Tibial nerve (tissue), 4 donors: Measurements from ENCODE around the gene PLEKHA3. TPM values are rescaled to one million over a fixed set of nuclear protein-coding genes. Genes with fewer than 3 reads are reported as not detected.
A peak's percentile ranks its signal among the peaks of the same experiment; 100 is the strongest.

Experiments used
- DNase-seq, 2 donors: peaks; one replicate each; pipeline ENCODE4 v3.0.0-alpha.2; 2019; ENCODE audit warnings: low spot score in 2 of 2
- H3K27ac ChIP-seq, 4 donors: fragments of 200-600 bp; sonication (generic) in 3 of 4; one replicate each; pipeline ENCODE4 v1.5.1; 2017 to 2019; ENCODE audit warnings: mild to moderate bottlenecking in 1 of 4
- H3K27me3 ChIP-seq, 2 donors: fragments of 200-600 bp; sonication (generic) in 1 of 2; one replicate each; pipeline versions ENCODE4 v1.5.1 to v1.6.0; 2017 to 2019
- H3K36me3 ChIP-seq, 3 donors: fragments of 200-600 bp; sonication (generic); one replicate each; pipeline ENCODE4 v1.5.1; 2018 to 2019
- H3K4me1 ChIP-seq, 4 donors: fragments of 200-600 bp; sonication (generic) in 3 of 4; one replicate each; pipeline ENCODE4 v1.5.1; 2017 to 2019
- H3K4me3 ChIP-seq, 4 donors: fragments of 200-600 bp; sonication (generic) in 3 of 4; one replicate each; pipeline ENCODE4 v1.5.1; 2017 to 2019; ENCODE audit warnings: mild to moderate bottlenecking in 1 of 4, moderate library complexity in 1 of 4
- H3K9me3 ChIP-seq, 4 donors: fragments of 200-600 bp; sonication (generic) in 3 of 4; one replicate each; pipeline ENCODE4 v1.5.1; 2017 to 2019
- CTCF ChIP-seq, 5 experiments: fragments of 200-600 bp in 3 of 5; fragments of 450-650 bp in 2 of 5; sonication (generic) in 3 of 5; IDR thresholded peaks; one replicate each; pipeline ENCODE4 v1.5.1; 2016 to 2019; ENCODE audit warnings: antibody characterized with exemption in 5 of 5, mild to moderate bottlenecking in 3 of 5, moderate library complexity in 2 of 5
- EP300 ChIP-seq, 2 donors: sonication (generic); formaldehyde crosslinking; IDR thresholded peaks; one replicate each; pipeline ENCODE4 v1.6.1; 2017; ENCODE audit warnings: antibody characterized with exemption in 2 of 2, mild to moderate bottlenecking in 1 of 2
- POLR2A ChIP-seq, 2 donors: fragments of 450-650 bp; IDR thresholded peaks; one replicate each; pipeline ENCODE4 v1.6.1; 2017; ENCODE audit warnings: antibody characterized with exemption in 2 of 2, mild to moderate bottlenecking in 2 of 2, moderate library complexity in 2 of 2
- WGBS, 2 donors: methylation state at CpG; one replicate each; pipeline ENCODE4 v1.1.5; 2018; 5-methylcytosine and 5-hydroxymethylcytosine counted together
- total RNA-seq, 4 donors: library from RNA; depleted of rRNA; stranded (reverse); fragments of >200 nt; gene quantifications; one replicate each; pipeline ENCODE4 v1.1.0, GENCODE V29; 2016

The PLEKHA3 gene
- total RNA-seq, 4 donors from 2014 or later: 7.2 to 14.4 (median 10.4) TPM

- no peaks in the 10 kb centered on the region for H3K27me3 ChIP-seq
- no peak overlapping the region for H3K4me3 ChIP-seq
- DNase-seq: no peak
- H3K4me1 ChIP-seq: no peaks in the 10 kb centered on the region
- no peak for TF ChIP-seq EP300 (IDR thresholded peaks at IDR 0.05)
- TF ChIP-seq CTCF (IDR thresholded peaks at IDR 0.05): no peak
- no peak for TF ChIP-seq POLR2A (IDR thresholded peaks at IDR 0.05)
- H3K27ac ChIP-seq: no peak overlapping the region
- H3K9me3 ChIP-seq: no peaks in the 10 kb centered on the region
- peaks cover 0 to 90% (median 1%) of the 10 kb centered on the region in 3 donors for H3K36me3 ChIP-seq
- WGBS, 2 donors: 96 to 97% methylated on average over 3 of the region's 3 CpGs
Measured at GRCh38 chr2:178499640-178500039, 19.4 kb downstream of the PLEKHA3 start.

- Histone ChIP-seq H3K4me3 (no peak overlapping the region), H3K9me3 (no peaks in the 10 kb centered on the region), H3K36me3 (peaks cover 0 to 72% (median 4%) of the 10 kb centered on the region in 3 donors), H3K4me1 (no peaks in the 10 kb centered on the region), H3K27ac (no peak overlapping the region), H3K27me3 (no peaks in the 10 kb centered on the region)
- TF ChIP-seq CTCF (IDR thresholded peaks at IDR 0.05): no peak
- TF ChIP-seq POLR2A (IDR thresholded peaks at IDR 0.05): no peak
- TF ChIP-seq EP300 (IDR thresholded peaks at IDR 0.05): no peak
- DNase-seq: no peak
- WGBS, 2 donors: 55 to 95% methylated on average over 4 of the region's 4 CpGs
Measured at GRCh38 chr2:178502751-178503150, 22.5 kb downstream of the PLEKHA3 start.

- no peaks in the 10 kb centered on the region for H3K27me3 ChIP-seq
- H3K4me3 ChIP-seq: no peak overlapping the region
- peaks cover 0 to 62% (median 4%) of the 10 kb centered on the region in 3 donors for H3K36me3 ChIP-seq
- no peak overlapping the region for H3K27ac ChIP-seq
- no peak for TF ChIP-seq EP300 (IDR thresholded peaks at IDR 0.05)
- no peak for TF ChIP-seq CTCF (IDR thresholded peaks at IDR 0.05)
- no peak for TF ChIP-seq POLR2A (IDR thresholded peaks at IDR 0.05)
- H3K9me3 ChIP-seq: no peaks in the 10 kb centered on the region
- no peaks in the 10 kb centered on the region for H3K4me1 ChIP-seq
- no peak for DNase-seq
- 65 to 78% methylated on average over 1 of the region's 1 CpG for WGBS, 2 donors
Measured at GRCh38 chr2:178506101-178506500, 25.8 kb downstream of the PLEKHA3 start.

GRCh38 chr2:178506524-178506923, 26.3 kb downstream of the PLEKHA3 start:
- no peak overlapping the region for H3K4me3 ChIP-seq
- H3K4me1 ChIP-seq: no peaks in the 10 kb centered on the region
- peak overlapping the region in 1 of 4 donors; percentile 20 for H3K27ac ChIP-seq
- TF ChIP-seq CTCF (IDR thresholded peaks at IDR 0.05) (no peak), EP300 (IDR thresholded peaks at IDR 0.05) (no peak), POLR2A (IDR thresholded peaks at IDR 0.05) (no peak)
- no peaks in the 10 kb centered on the region for H3K27me3 ChIP-seq
- no peak for DNase-seq
- H3K36me3 ChIP-seq: peaks cover 0 to 60% (median 4%) of the 10 kb centered on the region in 3 donors
- no peaks in the 10 kb centered on the region for H3K9me3 ChIP-seq
- WGBS, 2 donors: 95 to 98% methylated on average over 2 of the region's 2 CpGs

GRCh38 chr2:178506949-178507348, 26.7 kb downstream of the PLEKHA3 start:
- TF ChIP-seq POLR2A (IDR thresholded peaks at IDR 0.05): no peak
- no peak for TF ChIP-seq CTCF (IDR thresholded peaks at IDR 0.05)
- no peak for TF ChIP-seq EP300 (IDR thresholded peaks at IDR 0.05)
- H3K4me3 ChIP-seq: no peak overlapping the region
- no peaks in the 10 kb centered on the region for H3K9me3 ChIP-seq
- no peaks in the 10 kb centered on the region for H3K27me3 ChIP-seq
- H3K27ac ChIP-seq: peak overlapping the region in 1 of 4 donors; percentile 20
- 94 to 97% methylated on average over 1 of the region's 1 CpG for WGBS, 2 donors
- no peaks in the 10 kb centered on the region for H3K4me1 ChIP-seq
- DNase-seq: no peak
- H3K36me3 ChIP-seq: peaks cover 0 to 60% (median 4%) of the 10 kb centered on the region in 3 donors
